ENCODE data around the gene ASTL.

DNA sequence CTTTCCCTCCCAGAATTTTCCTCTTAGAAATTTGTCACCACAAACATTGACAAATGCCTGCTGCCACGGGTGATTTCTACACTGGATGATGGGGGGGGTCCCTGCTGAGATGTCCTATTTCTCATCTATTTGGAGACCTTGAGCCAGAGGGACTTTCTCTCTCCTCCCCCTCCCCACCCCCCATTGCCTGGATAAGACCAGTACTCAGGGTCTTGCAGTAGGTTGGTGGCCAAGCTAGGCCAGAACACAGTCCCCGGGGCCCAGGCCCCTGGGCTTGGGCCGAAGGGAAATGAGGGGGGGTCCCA lies 7.5 kb upstream of the ASTL start:
- TF ChIP-seq, protein P1, sequence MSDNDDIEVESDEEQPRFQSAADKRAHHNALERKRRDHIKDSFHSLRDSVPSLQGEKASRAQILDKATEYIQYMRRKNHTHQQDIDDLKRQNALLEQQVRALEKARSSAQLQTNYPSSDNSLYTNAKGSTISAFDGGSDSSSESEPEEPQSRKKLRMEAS (IDR thresholded peaks at IDR 0.05; ENCODE audit: low read depth, low read length): no peak
- TF ChIP-seq, protein P2, sequence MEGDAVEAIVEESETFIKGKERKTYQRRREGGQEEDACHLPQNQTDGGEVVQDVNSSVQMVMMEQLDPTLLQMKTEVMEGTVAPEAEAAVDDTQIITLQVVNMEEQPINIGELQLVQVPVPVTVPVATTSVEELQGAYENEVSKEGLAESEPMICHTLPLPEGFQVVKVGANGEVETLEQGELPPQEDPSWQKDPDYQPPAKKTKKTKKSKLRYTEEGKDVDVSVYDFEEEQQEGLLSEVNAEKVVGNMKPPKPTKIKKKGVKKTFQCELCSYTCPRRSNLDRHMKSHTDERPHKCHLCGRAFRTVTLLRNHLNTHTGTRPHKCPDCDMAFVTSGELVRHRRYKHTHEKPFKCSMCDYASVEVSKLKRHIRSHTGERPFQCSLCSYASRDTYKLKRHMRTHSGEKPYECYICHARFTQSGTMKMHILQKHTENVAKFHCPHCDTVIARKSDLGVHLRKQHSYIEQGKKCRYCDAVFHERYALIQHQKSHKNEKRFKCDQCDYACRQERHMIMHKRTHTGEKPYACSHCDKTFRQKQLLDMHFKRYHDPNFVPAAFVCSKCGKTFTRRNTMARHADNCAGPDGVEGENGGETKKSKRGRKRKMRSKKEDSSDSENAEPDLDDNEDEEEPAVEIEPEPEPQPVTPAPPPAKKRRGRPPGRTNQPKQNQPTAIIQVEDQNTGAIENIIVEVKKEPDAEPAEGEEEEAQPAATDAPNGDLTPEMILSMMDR (IDR thresholded peaks at IDR 0.05; ENCODE audit: low read depth, low read length): no peak

Measured in NB4 (cell line).